A549 (cell line): Measurements from ENCODE around the gene RCAN3.

Source experiments
- CTCF ChIP-seq: fragments of >200 bp; sonication (Bioruptor Twin); formaldehyde crosslinking; IDR thresholded peaks from 3 replicates; pipeline ENCODE4 v1.5.1; 2016
- ELK1 ChIP-seq: fragments of 150-350 bp; IDR thresholded peaks from 2 replicates; pipeline ENCODE4 v1.6.1; 2014; ENCODE audit warnings: low read depth, mild to moderate bottlenecking, low read length
- MAX ChIP-seq: IDR thresholded peaks from 2 replicates; pipeline ENCODE4 v1.6.1; 2012
- POLR2A ChIP-seq: IDR thresholded peaks from 2 replicates; pipeline ENCODE4 v1.6.1; 2012; ENCODE audit warnings: mild to moderate bottlenecking, low read length
- SREBF2 ChIP-seq: fragments of 450-650 bp; IDR thresholded peaks from 2 replicates; pipeline ENCODE4 v1.6.1; 2014; ENCODE audit warnings: mild to moderate bottlenecking, moderate library complexity

GRCh38 chr1:24551290-24551959 is 48.8 kb downstream of the RCAN3 start:
- no peak for TF ChIP-seq CTCF
- TF ChIP-seq POLR2A, result no peak
- no peak for TF ChIP-seq SREBF2
- TF ChIP-seq ELK1, result no peak
- no peak for TF ChIP-seq MAX
